ENCODE results near the gene TSACC. TPM values are rescaled to one million over a fixed set of nuclear protein-coding genes. Genes with fewer than 3 reads are reported as not detected.

TSACC gene
- total RNA-seq, 4 donors from 2014 or later, result not detected

GRCh38 chr1:156372265-156372586 is 33.9 kb downstream of the TSACC start:
- no peaks in the 10 kb centered on the region for H3K9me3 ChIP-seq
- DNase-seq, result no peak
- no peak for TF ChIP-seq POLR2A (IDR thresholded peaks at IDR 0.05)
- no peak for TF ChIP-seq CTCF (IDR thresholded peaks at IDR 0.05)
- H3K36me3 ChIP-seq, result no peaks in the 10 kb centered on the region
- no peaks in the 10 kb centered on the region for H3K27me3 ChIP-seq
- peaks cover 0 to 8% (median 3%) of the 10 kb centered on the region in 4 donors for H3K4me1 ChIP-seq
- no peak overlapping the region for H3K4me3 ChIP-seq
- no peak overlapping the region for H3K27ac ChIP-seq

DNA sequence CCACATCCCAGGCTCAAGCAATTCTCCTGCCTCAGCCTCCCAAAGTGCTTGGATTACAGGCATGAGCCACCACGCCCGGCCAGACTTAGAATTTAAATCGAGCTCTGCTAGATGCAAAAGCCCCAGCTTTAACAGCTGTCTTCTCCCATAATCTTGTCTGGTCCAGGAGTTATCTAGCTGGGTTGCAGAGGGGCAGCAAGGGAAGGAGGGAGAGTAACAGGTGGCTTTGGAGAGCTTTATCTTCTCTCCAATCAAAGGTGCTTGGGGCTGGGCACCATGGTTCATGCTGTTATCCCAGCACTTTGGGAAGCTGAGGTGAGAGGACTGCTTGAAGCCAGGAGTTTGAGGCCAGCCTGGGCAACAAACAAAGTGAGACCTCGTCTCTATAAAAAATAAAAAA is 34.5 kb downstream of the TSACC start:
- H3K27me3 ChIP-seq, result no peaks in the 10 kb centered on the region
- no peak for TF ChIP-seq POLR2A (IDR thresholded peaks at IDR 0.05)
- no peak for TF ChIP-seq CTCF (IDR thresholded peaks at IDR 0.05)
- no peaks in the 10 kb centered on the region for H3K9me3 ChIP-seq
- DNase-seq, result no peak
- H3K4me1 ChIP-seq, result peaks cover 0 to 8% (median 3%) of the 10 kb centered on the region in 4 donors
- H3K27ac ChIP-seq, result no peak overlapping the region
- no peak overlapping the region for H3K4me3 ChIP-seq
- no peaks in the 10 kb centered on the region for H3K36me3 ChIP-seq

GRCh38 chr1:156373546-156373945 is 35.2 kb downstream of the TSACC start:
- Histone ChIP-seq H3K4me1 (peaks cover 0 to 8% (median 3%) of the 10 kb centered on the region in 4 donors), H3K27ac (no peak overlapping the region), H3K4me3 (no peak overlapping the region), H3K36me3 (no peaks in the 10 kb centered on the region), H3K27me3 (no peaks in the 10 kb centered on the region), H3K9me3 (no peaks in the 10 kb centered on the region)
- no peak for TF ChIP-seq POLR2A (IDR thresholded peaks at IDR 0.05)
- no peak for TF ChIP-seq CTCF (IDR thresholded peaks at IDR 0.05)
- no peak for DNase-seq

- Histone ChIP-seq H3K27ac (no peak overlapping the region), H3K36me3 (no peaks in the 10 kb centered on the region), H3K4me1 (no peaks in the 10 kb centered on the region), H3K9me3 (no peaks in the 10 kb centered on the region), H3K4me3 (no peak overlapping the region), H3K27me3 (no peaks in the 10 kb centered on the region)
- no peak for DNase-seq
- TF ChIP-seq CTCF (IDR thresholded peaks at IDR 0.05) (no peak), POLR2A (IDR thresholded peaks at IDR 0.05) (no peak)
Observed at GRCh38 chr1:156376146-156376545, 37.8 kb downstream of the TSACC start.

DNA sequence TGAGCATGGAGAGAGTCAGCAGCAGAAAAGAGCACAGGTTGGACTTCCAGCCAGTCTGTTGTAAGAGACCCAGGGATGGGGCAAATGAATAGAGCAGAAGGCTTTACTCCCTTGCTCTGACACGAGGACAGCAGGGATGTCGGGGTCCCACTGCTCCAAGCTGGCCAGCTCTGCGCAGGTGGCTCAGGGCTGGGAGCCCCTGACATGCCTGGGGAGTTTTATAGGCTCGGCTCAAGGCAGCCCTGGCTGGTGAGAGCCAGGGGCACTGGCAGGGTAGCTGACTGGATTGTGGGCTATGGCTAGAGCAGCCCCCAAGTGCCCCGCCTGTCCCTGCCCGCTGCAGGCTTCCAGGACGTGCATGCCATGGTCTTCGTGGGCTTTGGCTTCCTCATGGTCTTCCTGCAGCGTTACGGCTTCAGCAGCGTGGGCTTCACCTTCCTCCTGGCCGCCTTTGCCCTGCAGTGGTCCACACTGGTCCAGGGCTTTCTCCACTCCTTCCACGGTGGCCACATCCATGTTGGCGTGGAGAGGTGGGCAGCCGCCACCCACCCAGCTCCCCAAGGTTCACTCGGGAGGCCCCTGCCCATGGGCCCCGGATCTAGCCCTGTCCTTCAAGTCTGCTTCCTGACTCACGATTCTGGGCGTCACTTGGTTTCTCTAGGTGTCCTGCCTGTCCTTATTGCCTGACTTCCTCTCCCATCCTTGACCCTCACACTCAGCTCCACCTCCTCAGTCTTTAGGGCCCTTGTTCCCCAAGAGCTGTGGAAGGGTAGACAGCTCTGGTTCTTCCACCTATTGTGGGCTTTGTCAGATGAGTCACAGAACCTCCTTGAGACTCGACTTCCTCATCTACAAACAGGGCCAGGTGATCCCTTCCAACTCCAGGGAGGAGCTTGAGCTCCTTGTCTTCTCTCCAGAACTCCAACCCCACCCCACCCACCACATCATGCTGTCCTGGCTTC is 38.9 kb downstream of the TSACC start:
- H3K36me3 ChIP-seq, result no peaks in the 10 kb centered on the region
- DNase-seq, result no peak
- H3K9me3 ChIP-seq, result no peaks in the 10 kb centered on the region
- H3K4me3 ChIP-seq, result no peak overlapping the region
- no peaks in the 10 kb centered on the region for H3K27me3 ChIP-seq
- H3K4me1 ChIP-seq, result no peaks in the 10 kb centered on the region
- H3K27ac ChIP-seq, result no peak overlapping the region
- TF ChIP-seq CTCF (IDR thresholded peaks at IDR 0.05), result no peak
- no peak for TF ChIP-seq POLR2A (IDR thresholded peaks at IDR 0.05)

Measured in Peyer's patch (tissue), 4 donors.